GM12878 (cell line): ENCODE measurements around the gene ACTG1. TPM values are rescaled to one million over a fixed set of nuclear protein-coding genes. Genes with fewer than 3 reads are reported as not detected.

Source experiments
- CHD2 ChIP-seq: IDR thresholded peaks from 2 replicates; pipeline ENCODE4 v1.6.1; 2011; ENCODE audit warnings: low read depth, low read length, improper control_type of control experiment, borderline replicate concordance
- E4F1 ChIP-seq: fragments of 450-650 bp; IDR thresholded peaks from 2 replicates; pipeline ENCODE4 v1.6.1; 2018; ENCODE audit warnings: borderline replicate concordance, mild to moderate bottlenecking; ENCODE audit not compliant: partially characterized antibody
- HSF1 ChIP-seq: fragments of 150-350 bp; IDR thresholded peaks from 2 replicates; pipeline ENCODE4 v1.6.1; 2014; ENCODE audit warnings: mild to moderate bottlenecking, low read depth, low read length
- JUND ChIP-seq: IDR thresholded peaks from 2 replicates; pipeline ENCODE4 v1.6.1; 2012; ENCODE audit warnings: low read depth, mild to moderate bottlenecking, low read length, improper control_type of control experiment, moderate library complexity
- NFXL1 ChIP-seq: fragments of 450-650 bp; IDR thresholded peaks from 2 replicates; pipeline ENCODE4 v1.6.1; 2017; ENCODE audit warnings: antibody characterized with exemption, mild to moderate bottlenecking, borderline replicate concordance
- NR2C2 ChIP-seq: IDR thresholded peaks from 2 replicates; pipeline ENCODE4 v1.6.1; 2011; ENCODE audit warnings: borderline replicate concordance, low read depth; ENCODE audit not compliant: control insufficient read depth, insufficient read length
- PAX8 ChIP-seq: fragments of 450-650 bp; IDR thresholded peaks from 2 replicates; pipeline ENCODE4 v1.6.1; 2017; ENCODE audit warnings: mild to moderate bottlenecking, moderate library complexity
- PBX3 ChIP-seq: IDR thresholded peaks from 2 replicates; pipeline ENCODE4 v1.6.1; 2011; ENCODE audit warnings: mild to moderate bottlenecking, low read depth, low read length, moderate library complexity; ENCODE audit not compliant: insufficient replicate concordance
- RB1 ChIP-seq: fragments of 450-650 bp; formaldehyde crosslinking; IDR thresholded peaks from 2 replicates; pipeline ENCODE4 v1.6.1; 2017; ENCODE audit warnings: mild to moderate bottlenecking, borderline replicate concordance
- TBL1XR1 ChIP-seq: IDR thresholded peaks from 2 replicates; pipeline ENCODE4 v1.6.1; 2012; ENCODE audit warnings: low read depth, low read length, improper control_type of control experiment
- ZNF592 ChIP-seq: fragments of 450-650 bp; IDR thresholded peaks from 2 replicates; pipeline ENCODE4 v1.6.1; 2017; ENCODE audit warnings: mild to moderate bottlenecking, moderate library complexity
- ZNF687 ChIP-seq: fragments of 450-650 bp; IDR thresholded peaks from 2 replicates; pipeline ENCODE4 v1.6.1; 2017; ENCODE audit warnings: mild to moderate bottlenecking, moderate library complexity
- polyA plus RNA-seq, 11 experiments: library from polyadenylated mRNA; depleted of rRNA in 4 of 11; unstranded in 6 of 11; stranded (reverse) in 5 of 11; fragments of >200 nt; fragmentation: Nextera tagmentation in 4 of 11; fragmentation: Illumina TruSeq in 1 of 11; extraction: Ambion mirVana in 4 of 11; extraction: Trizol in 1 of 11; gene quantifications; 1 replicate in 1 of 11; 2 replicates in 10 of 11; pipeline versions ENCODE4 v1.2.1 to v1.2.3, GENCODE V29; 2011 to 2016; ENCODE audit warnings: inconsistent platforms in 2 of 11, missing spikeins in 2 of 11, low read depth in 1 of 11
- total RNA-seq, 4 experiments: library from RNA; depleted of rRNA in 3 of 4; stranded (reverse); fragments of >200 nt in 3 of 4; fragmentation: Illumina TruSeq in 1 of 4; extraction: Trizol in 1 of 4; gene quantifications; 2 replicates each; pipeline versions ENCODE4 v1.2.1 to v1.2.3, GENCODE V29; 2013 to 2021

Gene ACTG1
- total and polyA plus RNA-seq, 10 of the 15 experiments (the other 5 are each of a cell fraction or from before 2014, with no cell fraction given): 810 to 6,105 (median 3,650) TPM

GRCh38 chr17:81514739-81515529 lies 2.3 kb upstream of the ACTG1 start (continued):
- TF ChIP-seq E4F1 (no peak), RB1 (no peak), TBL1XR1 (peak; percentile 26; the same call in 1 of the 2 replicates), JUND (no peak), CHD2 (no peak), ZNF687 (no peak), PAX8 (no peak), HSF1 (no peak), NFXL1 (no peak), ZNF592 (no peak), PBX3 (no peak), NR2C2 (no peak)
